ENCODE data around the gene ZNF532.
"Not testable (repeated sequence)": the region's sequence is repeated elsewhere in the genome, so short reads cannot be mapped to it uniquely, and the experiment has no call there.

The ZNF532 gene

GRCh38 chr18:59021500-59021899 is 156.8 kb downstream of the ZNF532 start:
- TF ChIP-seq, protein P1, sequence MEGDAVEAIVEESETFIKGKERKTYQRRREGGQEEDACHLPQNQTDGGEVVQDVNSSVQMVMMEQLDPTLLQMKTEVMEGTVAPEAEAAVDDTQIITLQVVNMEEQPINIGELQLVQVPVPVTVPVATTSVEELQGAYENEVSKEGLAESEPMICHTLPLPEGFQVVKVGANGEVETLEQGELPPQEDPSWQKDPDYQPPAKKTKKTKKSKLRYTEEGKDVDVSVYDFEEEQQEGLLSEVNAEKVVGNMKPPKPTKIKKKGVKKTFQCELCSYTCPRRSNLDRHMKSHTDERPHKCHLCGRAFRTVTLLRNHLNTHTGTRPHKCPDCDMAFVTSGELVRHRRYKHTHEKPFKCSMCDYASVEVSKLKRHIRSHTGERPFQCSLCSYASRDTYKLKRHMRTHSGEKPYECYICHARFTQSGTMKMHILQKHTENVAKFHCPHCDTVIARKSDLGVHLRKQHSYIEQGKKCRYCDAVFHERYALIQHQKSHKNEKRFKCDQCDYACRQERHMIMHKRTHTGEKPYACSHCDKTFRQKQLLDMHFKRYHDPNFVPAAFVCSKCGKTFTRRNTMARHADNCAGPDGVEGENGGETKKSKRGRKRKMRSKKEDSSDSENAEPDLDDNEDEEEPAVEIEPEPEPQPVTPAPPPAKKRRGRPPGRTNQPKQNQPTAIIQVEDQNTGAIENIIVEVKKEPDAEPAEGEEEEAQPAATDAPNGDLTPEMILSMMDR (IDR thresholded peaks at IDR 0.05; ENCODE audit: control insufficient read depth, insufficient read depth, low read depth, low read length, missing control alignments): no peak
- no peak for DNase-seq (ENCODE audit: low read depth)
- no peak overlapping the region for H3K4me3 ChIP-seq (ENCODE audit: control insufficient read depth, low read depth, low read length)

- no peak overlapping the region for H3K4me3 ChIP-seq (ENCODE audit: control insufficient read depth, low read depth, low read length)
- TF ChIP-seq, protein P1 (IDR thresholded peaks at IDR 0.05; ENCODE audit: control insufficient read depth, insufficient read depth, low read depth, low read length, missing control alignments): no peak
- DNase-seq (ENCODE audit: low read depth): no peak
Observed at GRCh38 chr18:59022167-59022945, 157.7 kb downstream of the ZNF532 start.

DNA sequence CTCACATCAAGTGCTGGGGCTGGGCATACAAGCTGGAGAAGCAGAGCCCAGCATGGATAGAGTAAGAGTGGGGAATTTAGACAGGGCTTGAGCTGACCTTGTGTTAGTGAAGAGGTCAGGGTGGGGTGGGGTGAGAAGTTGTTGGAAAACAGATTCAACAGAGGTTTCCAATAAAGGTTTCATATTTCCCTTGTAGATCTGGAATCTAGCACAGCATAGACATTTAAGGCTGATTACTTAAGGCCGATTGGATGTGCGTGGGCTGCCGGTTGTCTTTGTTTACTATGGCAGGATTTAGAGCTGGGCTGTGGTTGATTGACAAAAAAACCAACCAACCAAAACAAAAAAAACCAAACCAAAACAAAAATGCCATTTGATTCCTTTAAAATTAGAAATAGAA is 160.2 kb downstream of the ZNF532 start:
- TF ChIP-seq, protein P1 (IDR thresholded peaks at IDR 0.05; ENCODE audit: control insufficient read depth, insufficient read depth, low read depth, low read length, missing control alignments): no peak
- no peak overlapping the region for H3K4me3 ChIP-seq (ENCODE audit: control insufficient read depth, low read depth, low read length)
- DNase-seq (ENCODE audit: low read depth): no peak

GRCh38 chr18:59025532-59025931 is 160.9 kb downstream of the ZNF532 start:
- not testable (repeated sequence) for H3K4me3 ChIP-seq (ENCODE audit: control insufficient read depth, low read depth, low read length); DNase-seq (ENCODE audit: low read depth)

DNA sequence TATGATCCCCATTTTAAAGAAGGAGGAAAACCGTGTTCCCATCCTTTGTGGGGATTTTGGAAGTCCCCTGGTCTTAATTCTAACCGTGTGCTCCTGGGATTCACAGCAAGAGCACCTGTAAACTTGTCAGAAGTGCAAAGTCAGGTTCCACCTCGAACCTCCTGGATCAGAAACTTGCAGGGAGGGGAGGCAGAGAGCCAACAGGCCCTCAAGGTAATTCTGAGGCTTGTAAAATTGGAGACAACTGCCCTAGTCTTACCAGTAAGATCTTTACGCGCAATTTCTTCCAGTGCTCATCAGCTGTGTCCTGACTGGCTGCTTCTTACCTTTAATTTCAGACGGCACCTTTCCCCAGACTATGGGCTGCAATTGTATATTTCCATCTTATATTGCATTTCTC is 161.7 kb downstream of the ZNF532 start:
- DNase-seq (ENCODE audit: low read depth): no peak
- TF ChIP-seq, protein P1 (IDR thresholded peaks at IDR 0.05; ENCODE audit: control insufficient read depth, insufficient read depth, low read depth, low read length, missing control alignments): no peak

GRCh38 chr18:59026831-59027410 is 162.2 kb downstream of the ZNF532 start:
- DNase-seq (ENCODE audit: low read depth): no peak

More for the DNA sequence above, 161.7 kb downstream of the ZNF532 start:
- no peak overlapping the region for H3K4me3 ChIP-seq (ENCODE audit: control insufficient read depth, low read depth, low read length)

More at GRCh38 chr18:59026831-59027410, 162.2 kb downstream of the ZNF532 start:
- H3K4me3 ChIP-seq (ENCODE audit: control insufficient read depth, low read depth, low read length): no peak overlapping the region
- TF ChIP-seq, protein P1 (IDR thresholded peaks at IDR 0.05; ENCODE audit: control insufficient read depth, insufficient read depth, low read depth, low read length, missing control alignments): no peak

Measured in AG09309 (cell line).